Measurements from ENCODE around the gene SND1. TPM values are rescaled to one million over a fixed set of nuclear protein-coding genes. Genes with fewer than 3 reads are reported as not detected.

SND1 gene
- total RNA-seq, 6 experiments from 2014 or later, result 217 to 259 (median 247) TPM

DNA sequence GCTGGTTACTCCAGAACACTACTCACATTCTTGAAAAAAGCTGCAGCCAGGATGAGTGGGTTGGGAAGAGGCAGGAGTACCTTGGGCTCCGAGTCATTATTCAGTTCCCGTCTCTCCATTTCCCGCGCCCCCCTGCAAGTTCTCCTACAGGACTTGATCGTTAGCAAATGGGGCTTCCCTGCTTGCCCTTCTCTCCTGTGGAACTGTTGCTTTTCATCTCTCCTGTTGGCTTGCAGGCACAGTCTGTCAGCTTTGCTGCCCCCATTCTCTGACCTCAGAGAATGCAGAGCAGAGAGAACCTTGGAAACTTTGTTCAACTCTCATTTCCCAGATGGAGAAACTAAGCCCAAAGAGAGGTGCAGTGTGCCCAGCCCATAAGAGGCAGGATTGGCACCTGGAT, 414.9 kb downstream of the SND1 start:
- Mint-ChIP-seq H3K4me1 (ENCODE audit: low read depth) (peaks cover 18% of the 10 kb centered on the region), H3K36me3 (ENCODE audit: low read depth) (peaks cover 5% of the 10 kb centered on the region; the same call in 1 of the 2 replicates), H3K9me3 (no peaks in the 10 kb centered on the region), H3K4me3 (no peak overlapping the region), H3K27ac (no peak overlapping the region), H3K27me3 (ENCODE audit: insufficient read depth) (peaks cover 2% of the 10 kb centered on the region)
- DNase-seq, result no peak
- TF ChIP-seq, protein P1, sequence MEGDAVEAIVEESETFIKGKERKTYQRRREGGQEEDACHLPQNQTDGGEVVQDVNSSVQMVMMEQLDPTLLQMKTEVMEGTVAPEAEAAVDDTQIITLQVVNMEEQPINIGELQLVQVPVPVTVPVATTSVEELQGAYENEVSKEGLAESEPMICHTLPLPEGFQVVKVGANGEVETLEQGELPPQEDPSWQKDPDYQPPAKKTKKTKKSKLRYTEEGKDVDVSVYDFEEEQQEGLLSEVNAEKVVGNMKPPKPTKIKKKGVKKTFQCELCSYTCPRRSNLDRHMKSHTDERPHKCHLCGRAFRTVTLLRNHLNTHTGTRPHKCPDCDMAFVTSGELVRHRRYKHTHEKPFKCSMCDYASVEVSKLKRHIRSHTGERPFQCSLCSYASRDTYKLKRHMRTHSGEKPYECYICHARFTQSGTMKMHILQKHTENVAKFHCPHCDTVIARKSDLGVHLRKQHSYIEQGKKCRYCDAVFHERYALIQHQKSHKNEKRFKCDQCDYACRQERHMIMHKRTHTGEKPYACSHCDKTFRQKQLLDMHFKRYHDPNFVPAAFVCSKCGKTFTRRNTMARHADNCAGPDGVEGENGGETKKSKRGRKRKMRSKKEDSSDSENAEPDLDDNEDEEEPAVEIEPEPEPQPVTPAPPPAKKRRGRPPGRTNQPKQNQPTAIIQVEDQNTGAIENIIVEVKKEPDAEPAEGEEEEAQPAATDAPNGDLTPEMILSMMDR (IDR thresholded peaks at IDR 0.05), result peak; percentile 19; the same call in 1 of the 2 replicates

DNA sequence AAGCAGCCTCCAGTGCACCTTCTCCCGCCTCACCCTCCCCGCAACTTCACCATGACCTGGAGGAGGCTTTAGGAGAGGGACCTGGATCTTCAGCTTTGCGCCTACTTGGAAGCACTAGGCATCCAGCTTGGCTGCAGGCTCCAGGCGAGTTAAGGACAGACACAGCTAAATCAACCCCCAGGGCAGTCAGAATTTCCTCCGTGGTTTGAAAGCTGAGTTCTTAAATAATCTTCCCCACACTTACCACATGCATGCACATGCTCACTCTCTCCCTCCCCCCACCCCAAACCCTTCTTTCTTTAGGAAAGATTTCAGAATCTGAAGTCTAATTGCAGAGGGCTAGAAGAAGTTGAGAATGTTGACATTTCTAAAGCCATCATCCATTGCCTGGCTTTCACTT, 416.0 kb downstream of the SND1 start:
- peaks cover 2% of the 10 kb centered on the region for H3K27me3 Mint-ChIP-seq (ENCODE audit: insufficient read depth)
- no peak for DNase-seq
- H3K4me3 Mint-ChIP-seq, result no peak overlapping the region
- peaks cover 5% of the 10 kb centered on the region; the same call in 1 of the 2 replicates for H3K36me3 Mint-ChIP-seq (ENCODE audit: low read depth)
- no peak overlapping the region for H3K27ac Mint-ChIP-seq
- H3K9me3 Mint-ChIP-seq, result no peaks in the 10 kb centered on the region
- peaks cover 11% of the 10 kb centered on the region for H3K4me1 Mint-ChIP-seq (ENCODE audit: low read depth)
- TF ChIP-seq, protein P1 (IDR thresholded peaks at IDR 0.05), result no peak

GRCh38 chr7:128068785-128069184, 416.8 kb downstream of the SND1 start:
- TF ChIP-seq, protein P1 (IDR thresholded peaks at IDR 0.05), result no peak
- H3K36me3 Mint-ChIP-seq (ENCODE audit: low read depth), result peaks cover 5% of the 10 kb centered on the region; the same call in 1 of the 2 replicates
- H3K4me3 Mint-ChIP-seq, result no peak overlapping the region
- H3K4me1 Mint-ChIP-seq (ENCODE audit: low read depth), result peaks cover 8% of the 10 kb centered on the region
- no peak for DNase-seq
- H3K27me3 Mint-ChIP-seq (ENCODE audit: insufficient read depth), result peaks cover 2% of the 10 kb centered on the region
- no peak overlapping the region for H3K27ac Mint-ChIP-seq
- no peaks in the 10 kb centered on the region for H3K9me3 Mint-ChIP-seq

- DNase-seq, result no peak
- peaks cover 8% of the 10 kb centered on the region for H3K4me1 Mint-ChIP-seq (ENCODE audit: low read depth)
- TF ChIP-seq, protein P1 (IDR thresholded peaks at IDR 0.05), result no peak
- H3K27me3 Mint-ChIP-seq (ENCODE audit: insufficient read depth), result peaks cover 2% of the 10 kb centered on the region
- H3K36me3 Mint-ChIP-seq (ENCODE audit: low read depth), result peaks cover 5% of the 10 kb centered on the region; the same call in 1 of the 2 replicates
- no peak overlapping the region for H3K27ac Mint-ChIP-seq
- H3K4me3 Mint-ChIP-seq, result no peak overlapping the region; the same call in 1 of the 2 replicates
- H3K9me3 Mint-ChIP-seq, result no peaks in the 10 kb centered on the region
Measured at GRCh38 chr7:128069373-128070364, 417.7 kb downstream of the SND1 start.

GRCh38 chr7:128071376-128071775, 419.4 kb downstream of the SND1 start:
- DNase-seq, result no peak
- Mint-ChIP-seq H3K27me3 (ENCODE audit: insufficient read depth) (no peaks in the 10 kb centered on the region; the same call in 1 of the 2 replicates), H3K27ac (no peak overlapping the region), H3K36me3 (ENCODE audit: low read depth) (peaks cover 5% of the 10 kb centered on the region; the same call in 1 of the 2 replicates), H3K9me3 (no peaks in the 10 kb centered on the region), H3K4me1 (ENCODE audit: low read depth) (peaks cover 8% of the 10 kb centered on the region), H3K4me3 (no peak overlapping the region; the same call in 1 of the 2 replicates)
- TF ChIP-seq, protein P1 (IDR thresholded peaks at IDR 0.05), result no peak
